ENCODE data around the gene ADAM17.
"Not testable (repeated sequence)": the region's sequence is repeated elsewhere in the genome, so short reads cannot be mapped to it uniquely, and the experiment has no call there.

ADAM17 gene

GRCh38 chr2:9519250-9519649 lies 36.4 kb downstream of the ADAM17 start:
- no peak for DNase-seq (ENCODE audit: low read depth)

- DNase-seq (ENCODE audit: low read depth), result no peak
These were observed 36.9 kb downstream of the ADAM17 start for GRCh38 chr2:9518780-9519179.

- no peak for DNase-seq (ENCODE audit: low read depth)
These were observed 37.5 kb downstream of the ADAM17 start for GRCh38 chr2:9518163-9518562.

GRCh38 chr2:9517118-9517782 lies 38.4 kb downstream of the ADAM17 start:
- no peak for DNase-seq (ENCODE audit: low read depth)

- not testable (repeated sequence) for DNase-seq (ENCODE audit: low read depth)
These were observed 41.7 kb downstream of the ADAM17 start for GRCh38 chr2:9513946-9514345.

- DNase-seq (ENCODE audit: low read depth), result no peak
These were observed 46.7 kb downstream of the ADAM17 start for GRCh38 chr2:9508931-9509330.

GRCh38 chr2:9498210-9498609 lies 57.4 kb downstream of the ADAM17 start:
- no peak for DNase-seq (ENCODE audit: low read depth)

GRCh38 chr2:9497017-9497416 lies 58.6 kb downstream of the ADAM17 start:
- DNase-seq (ENCODE audit: low read depth), result no peak

GRCh38 chr2:9494081-9494480 lies 61.5 kb downstream of the ADAM17 start:
- DNase-seq (ENCODE audit: low read depth), result no peak

GRCh38 chr2:9493478-9493877 lies 62.2 kb downstream of the ADAM17 start:
- DNase-seq (ENCODE audit: low read depth), result no peak

GRCh38 chr2:9492927-9493326 lies 62.7 kb downstream of the ADAM17 start:
- no peak for DNase-seq (ENCODE audit: low read depth)

GRCh38 chr2:9490789-9491188 lies 64.8 kb downstream of the ADAM17 start:
- DNase-seq (ENCODE audit: low read depth), result no peak

- no peak for DNase-seq (ENCODE audit: low read depth)
These were observed 66.8 kb downstream of the ADAM17 start for GRCh38 chr2:9488583-9489547.

GRCh38 chr2:9484533-9484932 lies 71.1 kb downstream of the ADAM17 start:
- no peak for DNase-seq (ENCODE audit: low read depth)

- DNase-seq (ENCODE audit: low read depth), result no peak
These were observed 72.5 kb downstream of the ADAM17 start for GRCh38 chr2:9483107-9483506.

- no peak for DNase-seq (ENCODE audit: low read depth)
These were observed 75.5 kb downstream of the ADAM17 start for GRCh38 chr2:9480157-9480556.

- no peak for DNase-seq (ENCODE audit: low read depth)
These were observed 77.1 kb downstream of the ADAM17 start for GRCh38 chr2:9478526-9478925.

- no peak for DNase-seq (ENCODE audit: low read depth)
These were observed 77.7 kb downstream of the ADAM17 start for GRCh38 chr2:9477914-9478313.

- peak; percentile 65 for DNase-seq (ENCODE audit: low read depth)
These were observed 81.1 kb downstream of the ADAM17 start, which contains the start of gene IAH1 for GRCh38 chr2:9474361-9475057. Gene IAH1 (plus strand): TSS chr2:9474551. CDS start chr2:9474567, 16 bp downstream.

GRCh38 chr2:9473985-9474360 lies 81.7 kb downstream of the ADAM17 start:
- DNase-seq (ENCODE audit: low read depth), result peak; percentile 61

GRCh38 chr2:9473308-9473984 lies 82.2 kb downstream of the ADAM17 start:
- DNase-seq (ENCODE audit: low read depth), result no peak

- DNase-seq (ENCODE audit: low read depth), result no peak
These were observed 83.1 kb downstream of the ADAM17 start for GRCh38 chr2:9472511-9472910.
